Endodermal cell (in vitro differentiated cells): ENCODE results near the gene SOCS3. TPM values are rescaled to one million over a fixed set of nuclear protein-coding genes. Genes with fewer than 3 reads are reported as not detected.
A peak's percentile ranks its signal among the peaks of the same experiment; 100 is the strongest.

Experiments
- DNase-seq: peaks from one replicate; pipeline ENCODE4 v3.0.0-alpha.2; 2017
- H3K27ac ChIP-seq: 2 replicates; pipeline ENCODE4 v1.5.1; 2013; ENCODE audit warnings: mild to moderate bottlenecking, low read depth, low read length, moderate library complexity
- H3K27me3 ChIP-seq: 2 replicates; pipeline ENCODE4 v1.6.1; 2013; ENCODE audit warnings: mild to moderate bottlenecking, low read length, moderate library complexity; ENCODE audit not compliant: insufficient read depth, control insufficient read depth, poor library complexity, severe bottlenecking
- H3K36me3 ChIP-seq: 2 replicates; pipeline ENCODE4 v1.7.0; 2013; ENCODE audit warnings: mild to moderate bottlenecking, low read length, moderate library complexity; ENCODE audit not compliant: control insufficient read depth, insufficient read depth
- H3K4me1 ChIP-seq: one replicate; pipeline ENCODE4 v1.7.0; 2013; ENCODE audit warnings: low read length; ENCODE audit not compliant: control insufficient read depth, insufficient read depth
- H3K4me3 ChIP-seq: 2 replicates; pipeline ENCODE4 v1.5.1; 2013; ENCODE audit warnings: mild to moderate bottlenecking, low read length, moderate library complexity
- H3K9ac ChIP-seq: 2 replicates; pipeline ENCODE4 v1.6.1; 2013; ENCODE audit warnings: mild to moderate bottlenecking, low read length, moderate library complexity; ENCODE audit not compliant: poor library complexity, severe bottlenecking; ENCODE audit errors: extremely low read depth
- H3K9me3 ChIP-seq: 2 replicates; pipeline ENCODE4 v1.6.1; 2013; ENCODE audit warnings: mild to moderate bottlenecking, low read length, moderate library complexity; ENCODE audit not compliant: control insufficient read depth
- H3K27ac Mint-ChIP-seq: 2 replicates; pipeline ENCODE4 v1.8.0; 2020; ENCODE audit warnings: mixed read lengths
- H3K27me3 Mint-ChIP-seq: 2 replicates; pipeline ENCODE4 v1.8.0; 2021; ENCODE audit warnings: mild to moderate bottlenecking, mixed read lengths; ENCODE audit not compliant: insufficient read depth
- H3K36me3 Mint-ChIP-seq: 2 replicates; pipeline ENCODE4 v1.8.0; 2020; ENCODE audit warnings: low read depth, mixed read lengths
- H3K4me1 Mint-ChIP-seq: 2 replicates; pipeline ENCODE4 v1.8.0; 2020; ENCODE audit warnings: mixed read lengths
- H3K4me3 Mint-ChIP-seq: 2 replicates; pipeline ENCODE4 v1.8.0; 2020; ENCODE audit warnings: mild to moderate bottlenecking, moderate library complexity, mixed read lengths
- H3K9me3 Mint-ChIP-seq: 2 replicates; pipeline ENCODE4 v1.8.0; 2020; ENCODE audit warnings: mild to moderate bottlenecking, mixed read lengths
- CTCF ChIP-seq: fragments of 200-600 bp; sonication (generic); conservative IDR thresholded peaks from 2 replicates; pipeline ENCODE4 v1.5.0; 2021; ENCODE audit warnings: antibody characterized with exemption, mild to moderate bottlenecking
- WGBS, 2 experiments: methylation state at CpG; one replicate each; pipeline versions ENCODE4 v1.1.5 to v1.1.7; 2013; ENCODE audit warnings: missing lambda C conversion rate in 2 of 2, mixed read lengths in 1 of 2; ENCODE audit not compliant: insufficient coverage in 1 of 2, insufficient read length in 1 of 2; 5-methylcytosine and 5-hydroxymethylcytosine counted together
- total RNA-seq, 2 donors: library from RNA; stranded (reverse); fragmentation: NEBNext Ultra II Directional in 1 of 2; extraction: Animal tissue kit (Norgen Biotek cat#: 25700) in 1 of 2; gene quantifications; 2 replicates in 1 of 2; 3 replicates in 1 of 2; pipeline ENCODE4 v1.2.1, GENCODE V29; 2021

SOCS3 gene
- total RNA-seq, 2 donors from 2014 or later, result 54.2 to 75.3 TPM

GRCh38 chr17:78381601-78382232 lies 21.8 kb upstream of the SOCS3 start:
- Histone ChIP-seq H3K9me3 (no peaks in the 10 kb centered on the region), H3K4me1 (peaks cover 15% of the 10 kb centered on the region), H3K36me3 (peaks cover 11% of the 10 kb centered on the region), H3K27me3 (no peaks in the 10 kb centered on the region), H3K9ac (no peak overlapping the region), H3K4me3 (peak overlapping the region; percentile 74), H3K27ac (no peak overlapping the region)
- H3K36me3 Mint-ChIP-seq, result peaks cover 19% of the 10 kb centered on the region
- H3K27me3 Mint-ChIP-seq, result no peaks in the 10 kb centered on the region
- DNase-seq, result peak; percentile 87
- no peak for TF ChIP-seq CTCF
- peak overlapping the region; percentile 91 for H3K4me3 Mint-ChIP-seq
- peaks cover 61% of the 10 kb centered on the region for H3K4me1 Mint-ChIP-seq
- H3K9me3 Mint-ChIP-seq, result no peaks in the 10 kb centered on the region
- H3K27ac Mint-ChIP-seq, result peak overlapping the region; percentile 85
- 60 to 66% methylated on average over 11 to 12 of the region's 12 CpGs for WGBS, 2 experiments

- no peaks in the 10 kb centered on the region for H3K27me3 Mint-ChIP-seq
- H3K4me3 ChIP-seq, result peak overlapping the region; percentile 94
- no peak for TF ChIP-seq CTCF
Observed at GRCh38 chr17:78380370-78380769, 20.5 kb upstream of the SOCS3 start.

GRCh38 chr17:78379131-78379491 lies 19.2 kb upstream of the SOCS3 start:
- no peaks in the 10 kb centered on the region for H3K9me3 Mint-ChIP-seq
- peaks cover 67% of the 10 kb centered on the region for H3K4me1 Mint-ChIP-seq
- no peak for TF ChIP-seq CTCF
- peak overlapping the region; percentile 91 for H3K4me3 Mint-ChIP-seq
- Histone ChIP-seq H3K4me3 (peak overlapping the region; percentile 94), H3K9me3 (no peaks in the 10 kb centered on the region), H3K36me3 (peaks cover 7% of the 10 kb centered on the region), H3K9ac (peak overlapping the region; percentile 88), H3K27me3 (no peaks in the 10 kb centered on the region), H3K4me1 (peaks cover 27% of the 10 kb centered on the region), H3K27ac (no peak overlapping the region)
- no peak for DNase-seq
- no peaks in the 10 kb centered on the region for H3K27me3 Mint-ChIP-seq
- peaks cover 13% of the 10 kb centered on the region for H3K36me3 Mint-ChIP-seq
- 11 to 16% methylated on average over 5 to 7 of the region's 7 CpGs for WGBS, 2 experiments
- peak overlapping the region; percentile 97 for H3K27ac Mint-ChIP-seq

More at GRCh38 chr17:78380370-78380769, 20.5 kb upstream of the SOCS3 start:
- DNase-seq, result no peak
- Histone ChIP-seq H3K27me3 (no peaks in the 10 kb centered on the region), H3K36me3 (peaks cover 11% of the 10 kb centered on the region), H3K27ac (no peak overlapping the region), H3K9me3 (no peaks in the 10 kb centered on the region), H3K9ac (no peak overlapping the region), H3K4me1 (peaks cover 16% of the 10 kb centered on the region)
- Mint-ChIP-seq H3K4me1 (peaks cover 58% of the 10 kb centered on the region), H3K27ac (peak overlapping the region; percentile 47), H3K36me3 (peaks cover 16% of the 10 kb centered on the region), H3K9me3 (no peaks in the 10 kb centered on the region), H3K4me3 (peak overlapping the region; percentile 91)
- 89 to 96% methylated on average over 5 of the region's 5 CpGs for WGBS, 2 experiments
